ENCODE results near the gene SMYD1.

- TF ChIP-seq POLR2A (IDR thresholded peaks at IDR 0.05) (no peak), CTCF (IDR thresholded peaks at IDR 0.05) (no peak)
Measured at GRCh38 chr2:88161446-88162244, 94.0 kb downstream of the SMYD1 start.

All from lower leg skin (tissue), 3 donors.